ENCODE measurements around the gene NOP16.

NOP16 gene

DNA sequence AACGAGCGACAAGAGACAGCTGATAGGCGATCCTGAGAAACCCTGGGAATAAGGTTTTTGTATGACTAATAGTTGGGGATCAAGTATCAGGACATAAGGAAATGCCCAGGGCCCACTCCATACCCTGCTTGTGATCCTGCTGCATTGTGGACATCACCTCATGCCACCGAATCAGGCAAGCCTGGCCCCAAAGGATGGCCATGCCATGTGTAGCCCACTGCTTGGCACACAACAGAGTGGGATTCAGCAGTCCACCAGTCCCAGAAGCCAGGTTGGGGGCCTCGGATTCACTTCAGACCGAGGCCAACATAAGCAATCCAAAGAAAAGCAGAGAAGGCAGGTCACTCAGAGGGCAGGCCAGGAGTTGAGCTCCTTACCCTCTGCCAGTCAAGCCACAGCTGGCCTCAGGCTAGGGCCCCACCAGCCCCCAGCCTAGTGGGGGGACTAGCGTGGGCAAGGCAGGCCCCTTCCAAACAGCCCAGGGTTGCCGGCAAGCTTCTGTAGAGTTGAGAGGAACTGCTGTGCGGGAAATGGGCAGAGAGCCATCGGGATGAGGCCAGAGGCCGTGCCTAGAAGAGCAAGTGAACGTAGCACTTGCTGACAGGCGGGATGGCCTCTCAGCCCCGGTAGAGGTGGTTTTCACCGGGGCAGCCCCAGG lies 5.0 kb downstream of the NOP16 start:
- no peak overlapping the region for H3K4me3 ChIP-seq (ENCODE audit: low read length)
- peaks cover 8% of the 10 kb centered on the region; the same call in 1 of the 2 replicates for H4K20me1 ChIP-seq (ENCODE audit: insufficient read depth, low read length)
- no peaks in the 10 kb centered on the region for H3K9me2 ChIP-seq (replicated peaks; ENCODE audit: insufficient read depth, low read length)
- peaks cover 14% of the 10 kb centered on the region; the same call in 1 of the 2 replicates for H3K36me3 ChIP-seq (replicated peaks; ENCODE audit: insufficient read depth, low read length)
- H3K27ac ChIP-seq (ENCODE audit: low read length) = no peak overlapping the region
- TF ChIP-seq, protein P1, sequence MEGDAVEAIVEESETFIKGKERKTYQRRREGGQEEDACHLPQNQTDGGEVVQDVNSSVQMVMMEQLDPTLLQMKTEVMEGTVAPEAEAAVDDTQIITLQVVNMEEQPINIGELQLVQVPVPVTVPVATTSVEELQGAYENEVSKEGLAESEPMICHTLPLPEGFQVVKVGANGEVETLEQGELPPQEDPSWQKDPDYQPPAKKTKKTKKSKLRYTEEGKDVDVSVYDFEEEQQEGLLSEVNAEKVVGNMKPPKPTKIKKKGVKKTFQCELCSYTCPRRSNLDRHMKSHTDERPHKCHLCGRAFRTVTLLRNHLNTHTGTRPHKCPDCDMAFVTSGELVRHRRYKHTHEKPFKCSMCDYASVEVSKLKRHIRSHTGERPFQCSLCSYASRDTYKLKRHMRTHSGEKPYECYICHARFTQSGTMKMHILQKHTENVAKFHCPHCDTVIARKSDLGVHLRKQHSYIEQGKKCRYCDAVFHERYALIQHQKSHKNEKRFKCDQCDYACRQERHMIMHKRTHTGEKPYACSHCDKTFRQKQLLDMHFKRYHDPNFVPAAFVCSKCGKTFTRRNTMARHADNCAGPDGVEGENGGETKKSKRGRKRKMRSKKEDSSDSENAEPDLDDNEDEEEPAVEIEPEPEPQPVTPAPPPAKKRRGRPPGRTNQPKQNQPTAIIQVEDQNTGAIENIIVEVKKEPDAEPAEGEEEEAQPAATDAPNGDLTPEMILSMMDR (IDR thresholded peaks at IDR 0.05; ENCODE audit: low read length) = no peak
- TF ChIP-seq EZH2phosphoT487 (IDR thresholded peaks at IDR 0.05; ENCODE audit: low read length) = no peak
- TF ChIP-seq EZH2 (optimal IDR thresholded peaks at IDR 0.05; ENCODE audit: low read depth, low read length) = no peak
- H3K9me3 ChIP-seq (replicated peaks; ENCODE audit: insufficient read depth, low read length) = no peaks in the 10 kb centered on the region
- H3K4me1 ChIP-seq (ENCODE audit: low read length) = peaks cover 5% of the 10 kb centered on the region; the same call in 1 of the 2 replicates
- H3F3A ChIP-seq (ENCODE audit: insufficient read depth, low read length) = 0 out of 2 replicates have a peak, but pooled peaks cover 5% of the 10 kb centered on the region
- DNase-seq = no peak
- H3K9ac ChIP-seq (ENCODE audit: low read length) = no peak overlapping the region
- H2AFZ ChIP-seq (ENCODE audit: low read length) = no peak overlapping the region
- H3K79me2 ChIP-seq (ENCODE audit: low read length) = peaks cover 44% of the 10 kb centered on the region
- no peaks in the 10 kb centered on the region for H3K27me3 ChIP-seq (replicated peaks; ENCODE audit: insufficient read depth, low read length)
- no peak overlapping the region for H3K4me2 ChIP-seq (ENCODE audit: low read depth, low read length)

DNA sequence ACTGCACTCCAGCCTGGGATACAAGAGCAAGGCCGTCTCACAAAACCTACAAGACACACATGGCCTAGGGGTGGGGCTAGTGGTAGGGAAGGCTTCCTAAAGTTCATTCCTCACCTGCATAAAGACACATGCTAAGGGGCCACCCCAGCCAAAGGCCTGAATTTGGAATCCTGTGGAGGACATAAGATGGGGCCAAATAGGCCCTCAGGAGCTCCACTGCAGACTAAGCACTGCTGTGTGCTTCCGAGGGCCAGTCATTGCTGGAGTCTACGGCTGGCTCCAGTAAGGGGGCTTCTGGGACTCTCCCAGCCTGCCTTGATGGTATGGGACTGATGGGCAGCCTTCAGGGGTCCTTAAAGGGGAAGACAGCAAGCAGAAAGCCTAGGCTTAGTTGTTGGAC lies 5.7 kb downstream of the NOP16 start:
- Histone ChIP-seq H2AFZ (ENCODE audit: low read length) (no peak overlapping the region), H3K9ac (ENCODE audit: low read length) (no peak overlapping the region), H3K9me2 (replicated peaks; ENCODE audit: insufficient read depth, low read length) (no peaks in the 10 kb centered on the region), H3K4me1 (ENCODE audit: low read length) (peaks cover 5% of the 10 kb centered on the region; the same call in 1 of the 2 replicates), H3K79me2 (ENCODE audit: low read length) (peaks cover 38% of the 10 kb centered on the region), H3K36me3 (replicated peaks; ENCODE audit: insufficient read depth, low read length) (peaks cover 14% of the 10 kb centered on the region; the same call in 1 of the 2 replicates), H3K27ac (ENCODE audit: low read length) (no peak overlapping the region), H3K27me3 (replicated peaks; ENCODE audit: insufficient read depth, low read length) (no peaks in the 10 kb centered on the region), H4K20me1 (ENCODE audit: insufficient read depth, low read length) (peaks cover 8% of the 10 kb centered on the region; the same call in 1 of the 2 replicates), H3K4me3 (ENCODE audit: low read length) (no peak overlapping the region), H3K4me2 (ENCODE audit: low read depth, low read length) (no peak overlapping the region), H3F3A (ENCODE audit: insufficient read depth, low read length) (0 out of 2 replicates have a peak, but pooled peaks cover 5% of the 10 kb centered on the region), H3K9me3 (replicated peaks; ENCODE audit: insufficient read depth, low read length) (no peaks in the 10 kb centered on the region)
- DNase-seq = no peak
- TF ChIP-seq, protein P1 (IDR thresholded peaks at IDR 0.05; ENCODE audit: low read length) = no peak
- no peak for TF ChIP-seq EZH2phosphoT487 (IDR thresholded peaks at IDR 0.05; ENCODE audit: low read length)
- no peak for TF ChIP-seq EZH2 (optimal IDR thresholded peaks at IDR 0.05; ENCODE audit: low read depth, low read length)

DNA sequence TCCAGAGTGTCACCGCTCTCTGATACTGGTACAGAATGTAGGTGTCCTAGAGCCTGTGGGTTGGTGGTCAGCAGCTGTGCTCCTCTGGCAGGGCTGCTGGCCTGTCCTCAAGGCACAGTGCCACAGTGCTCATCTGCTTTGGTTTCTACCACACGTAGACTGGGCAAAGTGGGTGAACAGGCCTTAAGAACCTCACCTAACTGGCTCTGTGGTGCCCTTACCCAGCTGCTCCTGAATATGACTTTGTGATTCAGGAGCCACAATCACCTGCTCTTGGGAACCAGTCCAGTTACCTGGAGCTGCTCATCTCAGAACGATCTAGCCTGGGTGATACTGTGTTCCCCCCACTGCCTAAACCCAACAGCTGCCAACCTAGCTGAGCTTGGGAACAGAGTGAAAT lies 6.4 kb downstream of the NOP16 start:
- Histone ChIP-seq H3K9me3 (replicated peaks; ENCODE audit: insufficient read depth, low read length) (no peaks in the 10 kb centered on the region), H3K9me2 (replicated peaks; ENCODE audit: insufficient read depth, low read length) (no peaks in the 10 kb centered on the region), H3K4me1 (ENCODE audit: low read length) (0 out of 2 replicates have a peak, but pooled peaks cover under 1% of the 10 kb centered on the region), H3K4me3 (ENCODE audit: low read length) (no peak overlapping the region), H2AFZ (ENCODE audit: low read length) (no peak overlapping the region), H3K27ac (ENCODE audit: low read length) (no peak overlapping the region), H3K27me3 (replicated peaks; ENCODE audit: insufficient read depth, low read length) (no peaks in the 10 kb centered on the region), H3F3A (ENCODE audit: insufficient read depth, low read length) (0 out of 2 replicates have a peak, but pooled peaks cover 5% of the 10 kb centered on the region), H3K36me3 (replicated peaks; ENCODE audit: insufficient read depth, low read length) (peaks cover 14% of the 10 kb centered on the region; the same call in 1 of the 2 replicates), H4K20me1 (ENCODE audit: insufficient read depth, low read length) (peaks cover 8% of the 10 kb centered on the region; the same call in 1 of the 2 replicates), H3K9ac (ENCODE audit: low read length) (no peak overlapping the region), H3K4me2 (ENCODE audit: low read depth, low read length) (no peak overlapping the region), H3K79me2 (ENCODE audit: low read length) (peaks cover 30% of the 10 kb centered on the region)
- TF ChIP-seq EZH2phosphoT487 (IDR thresholded peaks at IDR 0.05; ENCODE audit: low read length) = no peak
- TF ChIP-seq, protein P1 (IDR thresholded peaks at IDR 0.05; ENCODE audit: low read length) = no peak
- no peak for TF ChIP-seq EZH2 (optimal IDR thresholded peaks at IDR 0.05; ENCODE audit: low read depth, low read length)
- no peak for DNase-seq

All from MM.1S (cell line).